ENCODE results near the gene ULBP3.

The ULBP3 gene

DNA sequence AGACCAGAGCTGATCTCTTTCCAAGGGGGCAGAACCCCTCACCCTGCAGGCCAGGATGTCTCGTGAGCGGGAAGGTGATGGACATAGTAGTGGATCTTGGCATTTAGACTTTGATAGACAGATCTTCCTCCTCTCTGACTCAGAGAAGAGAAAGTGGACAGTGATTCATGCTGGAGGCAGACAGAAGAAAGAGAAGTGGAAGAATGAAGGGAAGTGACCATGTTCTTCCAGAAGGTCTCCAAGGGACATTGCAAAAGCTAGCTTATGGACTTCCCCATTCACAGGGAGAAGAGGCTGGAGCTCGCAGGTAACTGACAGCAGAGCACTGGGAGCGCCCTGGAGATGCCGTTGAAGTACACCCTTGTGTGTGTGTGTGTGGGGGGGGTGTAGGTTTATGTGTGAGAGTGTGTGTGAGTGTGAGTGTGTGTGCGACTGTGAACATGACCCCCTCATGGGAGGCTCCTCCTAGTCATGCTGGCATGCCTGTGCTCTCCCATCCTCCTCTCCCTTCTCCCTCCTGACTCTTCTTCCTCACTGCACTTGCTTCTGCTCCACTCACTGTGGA lies 35.6 kb downstream of the ULBP3 start:
- H3K9ac ChIP-seq (ENCODE audit: low read length), result no peak overlapping the region
- no peak overlapping the region for H2BK12ac ChIP-seq (ENCODE audit: low read length)

DNA sequence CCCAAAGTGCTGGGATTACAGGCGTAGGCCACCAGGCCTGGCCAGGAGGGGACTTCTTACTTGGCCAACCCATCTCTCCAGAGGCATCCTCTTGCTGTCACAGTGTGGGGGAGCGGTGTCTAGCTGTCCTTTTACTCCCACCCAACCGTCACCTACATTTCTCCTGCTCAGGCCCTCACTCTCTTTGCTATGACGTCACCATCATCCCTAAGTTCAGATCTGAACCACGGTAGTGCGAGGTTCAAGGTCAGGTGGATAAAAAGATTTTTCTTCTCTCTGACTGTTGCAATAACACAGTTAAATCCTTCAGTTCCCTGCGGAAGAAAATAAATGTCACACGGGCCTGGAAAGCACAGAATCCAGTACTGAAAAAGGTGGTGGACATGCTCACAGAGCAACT lies 36.3 kb downstream of the ULBP3 start:
- H3K14ac ChIP-seq (ENCODE audit: low read length), result no peak overlapping the region
- no peak overlapping the region for H3K4ac ChIP-seq (ENCODE audit: low read depth, low read length)
- no CpG with 5 or more reads among the region's 8 CpGs for WGBS (ENCODE audit: extremely low coverage, insufficient coverage, insufficient read length)
- H2BK12ac ChIP-seq (ENCODE audit: low read length), result no peak overlapping the region
- no peak overlapping the region for H3K9ac ChIP-seq (ENCODE audit: low read length)
- no peak overlapping the region for H2BK5ac ChIP-seq (ENCODE audit: low read depth, low read length, poor library complexity)
- H3K4me2 ChIP-seq (ENCODE audit: low read length), result no peak overlapping the region
- H3K36me3 ChIP-seq (ENCODE audit: control insufficient read depth in 1 of 2, insufficient read depth in 2 of 2, low read length in 2 of 2), result no peaks in the 10 kb centered on the region
- no peak overlapping the region for H4K91ac ChIP-seq (ENCODE audit: low read depth, low read length)
- H3K27ac ChIP-seq (ENCODE audit: low read depth, low read length), result no peak overlapping the region
- no peak for DNase-seq
- H3K4me1 ChIP-seq (ENCODE audit: control insufficient read depth in 1 of 2, insufficient read depth in 2 of 2, low read length in 2 of 2), result no peaks in the 10 kb centered on the region
- no peaks in the 10 kb centered on the region for H3K79me1 ChIP-seq (ENCODE audit: low read length)
- no peak overlapping the region for H2BK120ac ChIP-seq (ENCODE audit: insufficient read depth, low read length, poor library complexity)
- H3K9me3 ChIP-seq (ENCODE audit: insufficient read depth, low read depth, low read length), result peaks cover 4% of the 10 kb centered on the region
- H3K27me3 ChIP-seq (ENCODE audit: insufficient read depth, low read length), result peaks cover 29% of the 10 kb centered on the region
- no peak overlapping the region for H2AFZ ChIP-seq (ENCODE audit: insufficient read depth, low read length, poor library complexity)
- H3K79me2 ChIP-seq (ENCODE audit: control insufficient read depth, insufficient read depth, low read length, poor library complexity), result no peaks in the 10 kb centered on the region
- no peak overlapping the region for H2AK5ac ChIP-seq (ENCODE audit: low read length)
- H4K8ac ChIP-seq (ENCODE audit: low read depth, low read length), result no peak overlapping the region
- no peak overlapping the region for H3K18ac ChIP-seq (ENCODE audit: low read length)
- H3K4me3 ChIP-seq (ENCODE audit: low read depth, low read length), result no peak overlapping the region
- H4K12ac ChIP-seq (ENCODE audit: low read depth, low read length), result no peak overlapping the region
- H3K23ac ChIP-seq (ENCODE audit: low read length), result no peak overlapping the region

More for the DNA sequence above, 35.6 kb downstream of the ULBP3 start:
- no peak overlapping the region for H2AFZ ChIP-seq (ENCODE audit: insufficient read depth, low read length, poor library complexity)
- H3K14ac ChIP-seq (ENCODE audit: low read length), result no peak overlapping the region
- H3K23ac ChIP-seq (ENCODE audit: low read length), result no peak overlapping the region
- H2AK5ac ChIP-seq (ENCODE audit: low read length), result no peak overlapping the region
- H3K27ac ChIP-seq (ENCODE audit: low read depth, low read length), result no peak overlapping the region
- no peak overlapping the region for H2BK120ac ChIP-seq (ENCODE audit: insufficient read depth, low read length, poor library complexity)
- peak in 1 of 2 donors; percentile 19 for DNase-seq
- no peak overlapping the region for H3K4me2 ChIP-seq (ENCODE audit: low read length)
- H3K4me1 ChIP-seq (ENCODE audit: control insufficient read depth in 1 of 2, insufficient read depth in 2 of 2, low read length in 2 of 2), result no peaks in the 10 kb centered on the region
- no peaks in the 10 kb centered on the region for H3K79me1 ChIP-seq (ENCODE audit: low read length)
- H3K18ac ChIP-seq (ENCODE audit: low read length), result no peak overlapping the region
- H3K4me3 ChIP-seq (ENCODE audit: low read depth, low read length), result no peak overlapping the region
- H2BK5ac ChIP-seq (ENCODE audit: low read depth, low read length, poor library complexity), result no peak overlapping the region
- peaks cover 6% of the 10 kb centered on the region for H3K9me3 ChIP-seq (ENCODE audit: insufficient read depth, low read depth, low read length)
- H3K36me3 ChIP-seq (ENCODE audit: control insufficient read depth in 1 of 2, insufficient read depth in 2 of 2, low read length in 2 of 2), result no peaks in the 10 kb centered on the region
- peaks cover 36% of the 10 kb centered on the region for H3K27me3 ChIP-seq (ENCODE audit: insufficient read depth, low read length)
- H3K4ac ChIP-seq (ENCODE audit: low read depth, low read length), result no peak overlapping the region
- no peak overlapping the region for H4K8ac ChIP-seq (ENCODE audit: low read depth, low read length)
- H3K79me2 ChIP-seq (ENCODE audit: control insufficient read depth, insufficient read depth, low read length, poor library complexity), result no peaks in the 10 kb centered on the region
- WGBS (ENCODE audit: extremely low coverage, insufficient coverage, insufficient read length), result no CpG with 5 or more reads among the region's 6 CpGs
- H4K91ac ChIP-seq (ENCODE audit: low read depth, low read length), result no peak overlapping the region
- H4K12ac ChIP-seq (ENCODE audit: low read depth, low read length), result no peak overlapping the region

DNA sequence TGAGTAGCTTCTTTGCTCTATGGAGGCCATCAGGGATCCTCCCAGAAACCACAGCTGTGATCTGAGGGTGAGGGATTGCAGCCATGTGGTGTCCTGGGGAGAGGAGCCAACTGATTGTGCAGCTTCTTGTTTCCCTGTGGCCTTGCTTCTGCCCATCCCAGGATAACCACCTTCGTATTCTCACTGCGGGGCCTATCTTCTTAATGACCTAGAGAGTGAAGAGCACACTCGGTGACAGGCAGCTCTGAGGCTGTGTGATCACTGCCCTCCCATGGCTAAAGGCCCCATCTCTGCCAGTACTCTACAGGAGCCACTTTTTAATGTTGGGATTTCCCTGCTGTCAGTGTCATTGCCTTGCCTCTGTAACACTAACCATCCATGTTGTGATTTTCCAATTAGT lies 38.3 kb downstream of the ULBP3 start:
- Histone ChIP-seq H3K79me1 (ENCODE audit: low read length) (no peaks in the 10 kb centered on the region), H3K9ac (ENCODE audit: low read length) (no peak overlapping the region), H3K4me2 (ENCODE audit: low read length) (no peak overlapping the region), H2BK12ac (ENCODE audit: low read length) (no peak overlapping the region), H3K4ac (ENCODE audit: low read depth, low read length) (no peak overlapping the region), H3K4me3 (ENCODE audit: low read depth, low read length) (no peak overlapping the region), H2AK5ac (ENCODE audit: low read length) (no peak overlapping the region), H4K8ac (ENCODE audit: low read depth, low read length) (no peak overlapping the region), H3K36me3 (ENCODE audit: control insufficient read depth in 1 of 2, insufficient read depth in 2 of 2, low read length in 2 of 2) (no peaks in the 10 kb centered on the region), H3K18ac (ENCODE audit: low read length) (no peak overlapping the region), H2AFZ (ENCODE audit: insufficient read depth, low read length, poor library complexity) (no peak overlapping the region), H3K9me3 (ENCODE audit: insufficient read depth, low read depth, low read length) (peaks cover 4% of the 10 kb centered on the region), H4K12ac (ENCODE audit: low read depth, low read length) (no peak overlapping the region), H4K91ac (ENCODE audit: low read depth, low read length) (no peak overlapping the region), H3K27me3 (ENCODE audit: insufficient read depth, low read length) (peaks cover 9% of the 10 kb centered on the region), H3K27ac (ENCODE audit: low read depth, low read length) (no peak overlapping the region), H3K4me1 (ENCODE audit: control insufficient read depth in 1 of 2, insufficient read depth in 2 of 2, low read length in 2 of 2) (no peaks in the 10 kb centered on the region), H3K79me2 (ENCODE audit: control insufficient read depth, insufficient read depth, low read length, poor library complexity) (no peaks in the 10 kb centered on the region), H2BK120ac (ENCODE audit: insufficient read depth, low read length, poor library complexity) (no peak overlapping the region), H3K23ac (ENCODE audit: low read length) (no peak overlapping the region), H3K14ac (ENCODE audit: low read length) (no peak overlapping the region), H2BK5ac (ENCODE audit: low read depth, low read length, poor library complexity) (no peak overlapping the region)
- no peak for DNase-seq
- no CpG with 5 or more reads among the region's 3 CpGs for WGBS (ENCODE audit: extremely low coverage, insufficient coverage, insufficient read length)

DNA sequence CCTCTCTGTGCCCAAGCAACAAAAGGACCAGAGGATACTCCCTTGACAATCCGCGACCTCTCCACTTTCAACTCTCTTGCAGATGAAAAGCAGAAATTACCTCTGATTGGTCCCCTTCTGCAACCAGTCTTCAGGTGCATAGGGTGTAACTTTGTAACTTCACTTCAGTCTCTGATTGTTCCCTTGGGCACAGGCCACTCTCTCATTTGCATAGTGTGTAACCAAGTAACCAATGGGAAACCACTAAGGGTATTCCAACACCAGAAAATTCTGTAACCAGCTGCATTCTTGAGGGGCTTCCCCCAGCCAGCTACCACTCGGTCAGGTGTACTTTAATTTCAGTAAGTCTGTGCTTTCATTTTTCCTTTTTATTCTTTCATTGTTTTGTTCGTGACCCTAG lies 39.2 kb downstream of the ULBP3 start:
- H2BK5ac ChIP-seq (ENCODE audit: low read depth, low read length, poor library complexity), result no peak overlapping the region
- H2BK12ac ChIP-seq (ENCODE audit: low read length), result no peak overlapping the region
- peaks cover 4% of the 10 kb centered on the region for H3K27me3 ChIP-seq (ENCODE audit: insufficient read depth, low read length)
- peaks cover 2% of the 10 kb centered on the region for H3K9me3 ChIP-seq (ENCODE audit: insufficient read depth, low read depth, low read length)
- no peak overlapping the region for H3K18ac ChIP-seq (ENCODE audit: low read length)
- no peak overlapping the region for H3K27ac ChIP-seq (ENCODE audit: low read depth, low read length)
- H3K14ac ChIP-seq (ENCODE audit: low read length), result no peak overlapping the region
- no peaks in the 10 kb centered on the region for H3K79me1 ChIP-seq (ENCODE audit: low read length)
- DNase-seq, result no peak
- H2AK5ac ChIP-seq (ENCODE audit: low read length), result no peak overlapping the region
- WGBS (ENCODE audit: extremely low coverage, insufficient coverage, insufficient read length), result no CpG with 5 or more reads among the region's 4 CpGs
- no peak overlapping the region for H2AFZ ChIP-seq (ENCODE audit: insufficient read depth, low read length, poor library complexity)
- no peak overlapping the region for H4K8ac ChIP-seq (ENCODE audit: low read depth, low read length)
- no peak overlapping the region for H4K91ac ChIP-seq (ENCODE audit: low read depth, low read length)
- H3K23ac ChIP-seq (ENCODE audit: low read length), result no peak overlapping the region
- no peak overlapping the region for H4K12ac ChIP-seq (ENCODE audit: low read depth, low read length)
- no peak overlapping the region for H3K4me3 ChIP-seq (ENCODE audit: low read depth, low read length)
- H2BK120ac ChIP-seq (ENCODE audit: insufficient read depth, low read length, poor library complexity), result no peak overlapping the region
- H3K4me2 ChIP-seq (ENCODE audit: low read length), result no peak overlapping the region
- H3K9ac ChIP-seq (ENCODE audit: low read length), result no peak overlapping the region
- no peak overlapping the region for H3K4ac ChIP-seq (ENCODE audit: low read depth, low read length)
- no peaks in the 10 kb centered on the region for H3K4me1 ChIP-seq (ENCODE audit: control insufficient read depth in 1 of 2, insufficient read depth in 2 of 2, low read length in 2 of 2)
- H3K79me2 ChIP-seq (ENCODE audit: control insufficient read depth, insufficient read depth, low read length, poor library complexity), result no peaks in the 10 kb centered on the region
- H3K36me3 ChIP-seq (ENCODE audit: control insufficient read depth in 1 of 2, insufficient read depth in 2 of 2, low read length in 2 of 2), result no peaks in the 10 kb centered on the region
